ENCODE results near the gene CDH4. TPM values are rescaled to one million over a fixed set of nuclear protein-coding genes. Genes with fewer than 3 reads are reported as not detected.

CDH4 gene
- total and polyA plus RNA-seq, 2 of the 13 experiments (the other 11 are each of a cell fraction or from before 2014, with no cell fraction given) = not detected

DNA sequence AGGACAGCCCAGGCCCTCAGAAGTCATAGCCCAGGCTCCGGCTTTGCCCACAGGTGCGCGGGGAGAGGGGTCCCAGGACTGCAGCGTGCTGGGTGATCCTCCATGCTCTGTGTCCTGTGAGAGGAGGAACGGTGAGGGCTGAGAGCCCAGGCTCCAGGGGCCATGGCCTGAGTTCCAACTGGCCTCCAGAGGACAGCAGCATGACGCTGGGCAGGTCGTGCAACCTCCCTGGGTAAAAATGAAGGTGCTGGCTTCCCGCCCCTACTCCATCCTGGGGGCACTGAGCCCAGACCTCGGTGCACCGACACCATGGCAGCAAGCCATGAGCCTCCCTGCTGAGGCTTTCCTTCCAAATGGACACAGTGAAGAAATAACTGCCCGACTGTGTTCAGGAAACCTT is 508.3 kb downstream of the CDH4 start:
- Histone ChIP-seq H3K79me2 (ENCODE audit: insufficient read depth, low read length) (no peaks in the 10 kb centered on the region), H2AFZ (ENCODE audit: low read length) (no peak overlapping the region), H3K4me2 (ENCODE audit: low read depth, low read length) (no peak overlapping the region), H3K4me3 (replicated peaks in 1 of 3; ENCODE audit: insufficient read depth in 1 of 3, low read depth in 2 of 3, low read length in 3 of 3) (no peak overlapping the region), H4K20me1 (ENCODE audit: insufficient read depth, low read length) (peaks cover 5% of the 10 kb centered on the region; the same call in 1 of the 2 replicates), H3K27ac (ENCODE audit: extremely low read length, insufficient read depth, low read length) (no peak overlapping the region), H3K4me1 (ENCODE audit: insufficient read depth, low read length) (no peaks in the 10 kb centered on the region), H3K9me3 (ENCODE audit: low read length) (no peaks in the 10 kb centered on the region), H3K27me3 (ENCODE audit: control insufficient read depth in 1 of 2, insufficient read depth in 2 of 2, low read length in 2 of 2) (peaks cover 34 to 90% of the 10 kb centered on the region in 2 experiments), H3K9ac (ENCODE audit: insufficient read depth, low read depth, low read length) (no peak overlapping the region), H3K36me3 (replicated peaks in 1 of 2; ENCODE audit: control insufficient read depth in 1 of 2, insufficient read depth in 2 of 2, low read length in 2 of 2) (no peaks in the 10 kb centered on the region)
- ChIA-PET POLR2A (no interaction called here), CTCF (ENCODE audit: low intra/inter-chr PET ratio, low total read pairs) (no interaction called here)
- intact Hi-C loops (cut with micrococcal nuclease; ENCODE audit: unreplicated experiment) (no loop called here), in situ Hi-C loops (cut with HindIII; ENCODE audit: extremely low pct_ligation_motif_present, low pct_unique_long_range_greater_than_20kb) (no loop called here)
- FAIRE-seq (no peak), DNase-seq (ENCODE audit: low spot score) (no peak), ATAC-seq (no peak)
- TF ChIP-seq EZH2 (conservative IDR thresholded peaks at IDR 0.05; ENCODE audit: low read depth, low read length) (0 out of 2 replicates have a peak, but pooled peaks have one; percentile 74), STAG1 (CRISPR knock-in tag; IDR thresholded peaks at IDR 0.05) (peak; percentile 39), KAT2B (IDR thresholded peaks at IDR 0.05; ENCODE audit: borderline replicate concordance, low read depth, low read length) (no peak), ZNF274 (CRISPR knock-in tag; IDR thresholded peaks at IDR 0.05) (no peak), ZNF33A (CRISPR knock-in tag; IDR thresholded peaks at IDR 0.05; ENCODE audit: borderline replicate concordance) (no peak), ZNF225 (CRISPR knock-in tag; IDR thresholded peaks at IDR 0.05) (no peak), ZNF773 (CRISPR knock-in tag; IDR thresholded peaks at IDR 0.05; ENCODE audit: borderline replicate concordance) (no peak), WIZ (CRISPR knock-in tag; IDR thresholded peaks at IDR 0.05) (no peak)
- TF ChIP-seq, protein P1, sequence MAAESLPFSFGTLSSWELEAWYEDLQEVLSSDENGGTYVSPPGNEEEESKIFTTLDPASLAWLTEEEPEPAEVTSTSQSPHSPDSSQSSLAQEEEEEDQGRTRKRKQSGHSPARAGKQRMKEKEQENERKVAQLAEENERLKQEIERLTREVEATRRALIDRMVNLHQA (CRISPR knock-in tag; IDR thresholded peaks at IDR 0.05) = no peak
- TF ChIP-seq, protein P2, sequence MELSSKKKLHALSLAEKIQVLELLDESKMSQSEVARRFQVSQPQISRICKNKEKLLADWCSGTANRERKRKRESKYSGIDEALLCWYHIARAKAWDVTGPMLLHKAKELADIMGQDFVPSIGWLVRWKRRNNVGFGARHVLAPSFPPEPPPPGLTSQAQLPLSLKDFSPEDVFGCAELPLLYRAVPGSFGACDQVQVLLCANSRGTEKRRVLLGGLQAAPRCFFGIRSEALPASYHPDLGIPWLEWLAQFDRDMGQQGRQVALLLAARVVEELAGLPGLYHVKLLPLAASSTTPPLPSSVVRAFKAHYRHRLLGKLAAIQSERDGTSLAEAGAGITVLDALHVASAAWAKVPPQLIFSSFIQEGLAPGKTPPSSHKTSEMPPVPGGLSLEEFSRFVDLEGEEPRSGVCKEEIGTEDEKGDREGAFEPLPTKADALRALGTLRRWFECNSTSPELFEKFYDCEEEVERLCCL (CRISPR knock-in tag; IDR thresholded peaks at IDR 0.05; ENCODE audit: borderline replicate concordance) = no peak
- WGBS (ENCODE audit: low lambda C conversion rate) = 27% methylated on average over 8 of the region's 11 CpGs
- no TSS peak for BruUV-seq (replicated peaks)

Data from HepG2 (cell line).